GM19239 (cell line): Measurements from ENCODE around the gene TSPAN32.
A peak's percentile ranks its signal among the peaks of the same experiment; 100 is the strongest.

Experiments used
- DNase-seq: peaks from one replicate; pipeline ENCODE4 v3.0.0; 2011; ENCODE audit warnings: low spot score; ENCODE audit not compliant: insufficient read length
- FAIRE-seq: peaks from 2 replicates; lab custom pipeline; 2011; peaks lifted over from hg19 to GRCh38; lab: Jason Lieb, UNC

The TSPAN32 gene, protein sequence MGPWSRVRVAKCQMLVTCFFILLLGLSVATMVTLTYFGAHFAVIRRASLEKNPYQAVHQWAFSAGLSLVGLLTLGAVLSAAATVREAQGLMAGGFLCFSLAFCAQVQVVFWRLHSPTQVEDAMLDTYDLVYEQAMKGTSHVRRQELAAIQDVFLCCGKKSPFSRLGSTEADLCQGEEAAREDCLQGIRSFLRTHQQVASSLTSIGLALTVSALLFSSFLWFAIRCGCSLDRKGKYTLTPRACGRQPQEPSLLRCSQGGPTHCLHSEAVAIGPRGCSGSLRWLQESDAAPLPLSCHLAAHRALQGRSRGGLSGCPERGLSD

GRCh38 chr11:2301631-2302305 is at the start of gene TSPAN32, which contains the start of gene C11orf21:
TSS of gene TSPAN32 (plus strand) at chr11:2302013. CDS start at chr11:2302150, 137 bp downstream.
TSS of gene C11orf21 (minus strand) at chr11:2301918. CDS start at chr11:2301808, 110 bp downstream.
- FAIRE-seq (peak; percentile 44), DNase-seq (peak; percentile 71)

DNA sequence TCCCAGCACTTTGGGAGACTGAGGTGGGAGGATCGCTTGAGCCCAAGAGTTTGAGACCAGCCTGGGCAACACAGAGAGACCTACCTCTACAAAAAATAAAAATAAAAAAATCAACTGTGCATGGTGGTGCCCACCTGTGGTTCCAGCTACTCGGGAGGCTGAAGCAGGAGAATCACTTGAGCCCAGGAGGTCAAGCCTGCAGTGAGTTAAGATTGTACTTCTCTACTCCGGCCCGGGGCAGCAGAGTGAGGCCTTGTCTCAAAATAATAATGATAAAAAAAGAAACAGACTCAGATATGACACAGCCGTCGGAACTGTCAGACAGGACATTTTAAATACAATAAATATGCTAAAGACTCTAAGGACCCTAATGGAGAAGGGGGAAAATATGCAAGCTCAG is 49.8 kb upstream of the TSPAN32 start:
- DNase-seq (no peak), FAIRE-seq (no peak)

DNA sequence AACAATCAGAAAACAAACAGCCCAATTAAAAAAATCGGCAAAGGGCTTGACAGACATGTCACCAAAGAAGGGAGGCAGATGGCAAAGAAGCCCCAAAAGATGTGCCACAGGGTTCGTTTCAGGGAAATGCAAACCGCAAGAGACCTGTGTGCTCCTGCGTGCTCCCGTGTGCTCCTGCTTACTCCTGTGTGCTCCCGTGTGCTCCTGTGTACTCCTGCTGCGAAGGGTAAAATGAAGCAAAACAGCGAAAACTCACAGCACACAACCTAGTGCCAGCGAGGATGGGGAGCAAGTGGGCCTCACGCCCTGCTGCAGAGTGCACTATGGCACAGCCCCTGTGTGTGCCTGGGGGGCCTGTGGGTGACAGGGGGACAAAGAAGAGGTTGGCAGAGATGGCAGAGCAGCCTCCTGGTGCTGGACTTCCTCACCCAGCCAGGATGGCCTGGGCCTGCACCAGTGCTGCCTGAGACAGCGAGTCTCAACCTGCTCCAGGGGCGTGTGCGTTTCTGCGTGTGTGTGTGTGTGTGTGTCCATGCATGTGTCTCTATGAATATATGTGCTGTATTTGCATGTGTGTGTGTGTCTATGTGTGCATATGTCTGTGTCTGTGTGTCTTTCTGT is 45.4 kb upstream of the TSPAN32 start:
- no peak for FAIRE-seq

DNA sequence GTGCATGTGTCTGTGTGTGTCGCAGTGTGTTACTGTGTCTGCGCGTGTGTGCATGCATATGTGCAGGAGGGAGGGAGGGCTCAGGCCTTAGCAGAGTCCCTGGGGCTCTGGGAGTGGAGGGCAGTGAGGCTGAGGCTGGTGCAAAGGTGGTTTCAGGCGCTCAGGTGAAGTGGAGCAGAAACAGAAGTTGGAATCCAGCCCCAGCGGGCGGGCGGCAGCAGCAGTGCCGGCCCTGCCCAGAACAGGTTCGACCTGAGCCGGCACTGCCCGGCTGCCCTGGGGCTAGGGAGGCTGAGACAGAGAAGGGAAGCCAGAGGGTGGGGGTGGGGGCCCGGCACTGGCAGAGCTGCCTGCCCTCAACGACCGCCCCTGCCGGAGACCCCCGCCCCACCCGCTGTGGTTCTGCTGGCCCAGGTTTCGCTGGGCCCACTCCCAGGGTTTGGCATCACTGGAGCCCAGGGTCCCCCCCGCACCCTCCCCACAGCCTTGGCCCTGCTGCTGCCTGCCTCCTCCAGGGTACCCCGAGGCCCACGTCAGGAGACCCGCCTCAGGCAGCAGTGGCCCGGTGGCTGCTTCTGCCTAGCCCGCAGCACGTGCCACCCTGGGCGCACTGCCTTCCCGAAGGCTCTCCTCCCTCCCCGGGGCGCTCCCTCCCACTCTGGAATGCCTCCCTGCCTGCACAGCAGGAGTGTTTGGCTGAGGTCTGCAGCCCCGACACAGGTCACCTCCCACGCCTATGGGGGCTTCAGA is 44.7 kb upstream of the TSPAN32 start:
- DNase-seq = no peak
- no peak for FAIRE-seq

More for the DNA sequence above, 45.4 kb upstream of the TSPAN32 start:
- no peak for DNase-seq

- FAIRE-seq (no peak), DNase-seq (no peak)
Measured at GRCh38 chr11:2258501-2259465, 43.0 kb upstream of the TSPAN32 start.

DNA sequence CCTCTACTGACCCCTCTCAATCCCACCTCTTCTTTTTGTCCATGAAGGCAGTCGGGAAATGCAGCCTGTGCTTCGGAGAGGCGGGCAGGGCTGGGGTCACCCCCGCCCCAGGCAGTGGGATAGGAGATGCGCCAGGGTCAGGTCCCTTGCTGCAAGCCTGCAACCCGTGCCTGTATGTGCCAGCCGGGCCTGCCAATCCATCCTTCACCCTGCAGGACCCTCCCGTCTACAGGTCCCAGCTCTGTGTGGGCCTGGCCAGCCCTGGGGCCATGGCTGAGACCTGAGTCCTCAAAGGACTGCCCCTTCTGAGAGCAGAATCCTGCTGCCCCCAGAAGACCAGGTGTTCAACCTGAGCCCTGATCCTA is 42.4 kb upstream of the TSPAN32 start:
- DNase-seq (no peak), FAIRE-seq (no peak)

DNA sequence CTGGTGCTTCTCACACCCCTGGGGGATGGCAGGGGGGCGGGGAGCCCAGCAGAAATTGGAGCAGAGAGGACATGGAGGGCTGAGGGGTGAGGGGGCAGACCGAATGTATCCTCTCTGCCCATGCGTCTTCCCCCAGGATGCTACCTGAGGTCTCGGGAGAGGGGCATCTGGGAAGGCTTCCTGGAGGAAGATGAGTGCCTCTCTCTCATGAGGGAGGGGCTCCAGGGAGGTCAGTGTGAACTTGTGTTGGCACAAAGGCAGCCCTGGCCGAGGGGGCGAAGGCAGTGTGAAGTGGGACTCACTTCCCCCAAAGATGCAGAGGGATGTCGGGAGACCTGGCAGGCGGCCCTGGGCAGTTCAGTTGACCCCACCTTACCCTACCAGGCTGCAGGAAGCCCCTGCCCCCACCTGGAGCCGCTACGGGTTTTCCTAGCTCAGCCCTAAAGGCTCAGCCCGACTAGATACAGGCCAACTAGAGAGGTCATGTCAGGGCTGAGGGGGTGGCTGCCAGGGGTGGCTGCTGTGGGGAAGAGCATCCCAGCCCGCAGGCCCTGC is 41.8 kb upstream of the TSPAN32 start:
- no peak for FAIRE-seq

GRCh38 chr11:2260491-2261364 is 41.1 kb upstream of the TSPAN32 start:
- FAIRE-seq (no peak), DNase-seq (no peak)

More for the DNA sequence above, 41.8 kb upstream of the TSPAN32 start:
- DNase-seq = no peak

- DNase-seq = no peak
- FAIRE-seq = no peak
Measured at GRCh38 chr11:2261436-2262230, 40.2 kb upstream of the TSPAN32 start.

DNA sequence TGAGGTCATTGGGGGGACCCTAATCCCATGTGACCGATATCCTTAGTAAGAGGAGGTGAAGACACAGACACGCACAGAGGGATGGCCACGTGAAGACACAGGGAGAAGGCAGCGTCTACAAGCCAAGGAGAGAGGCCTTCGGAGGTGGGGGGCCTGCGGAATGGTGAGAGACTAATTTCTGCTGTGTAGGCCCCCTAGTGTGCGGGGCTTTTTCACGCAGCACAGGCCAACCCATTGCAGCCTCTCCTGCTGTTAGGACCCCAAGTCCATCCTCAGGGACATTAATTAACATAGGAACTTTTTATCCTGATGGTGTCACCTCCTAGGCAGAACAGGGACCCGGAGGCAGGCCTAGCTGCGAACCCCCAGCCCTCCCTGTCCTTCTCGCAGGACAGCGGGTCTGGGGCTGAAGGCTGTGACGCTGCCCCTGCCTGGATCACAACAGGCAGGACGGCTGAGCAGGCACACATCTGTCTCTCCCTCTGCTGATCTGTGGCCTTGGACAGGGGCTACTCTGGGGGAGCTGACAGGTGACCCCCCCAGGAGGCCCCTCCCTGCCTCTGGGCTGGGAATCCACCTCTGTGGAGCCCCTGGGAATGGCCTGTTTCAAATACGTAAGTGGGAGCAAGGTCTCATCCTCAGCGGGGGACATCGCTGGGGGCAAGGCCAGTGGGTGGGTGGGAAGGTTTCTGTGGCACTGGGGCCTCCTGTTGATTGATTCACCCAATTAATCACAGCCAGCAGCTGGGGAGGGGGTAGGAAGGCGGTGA is 39.3 kb upstream of the TSPAN32 start:
- DNase-seq = no peak
- no peak for FAIRE-seq

- DNase-seq (no peak), FAIRE-seq (no peak)
Measured at GRCh38 chr11:2263071-2263565, 38.7 kb upstream of the TSPAN32 start.

DNA sequence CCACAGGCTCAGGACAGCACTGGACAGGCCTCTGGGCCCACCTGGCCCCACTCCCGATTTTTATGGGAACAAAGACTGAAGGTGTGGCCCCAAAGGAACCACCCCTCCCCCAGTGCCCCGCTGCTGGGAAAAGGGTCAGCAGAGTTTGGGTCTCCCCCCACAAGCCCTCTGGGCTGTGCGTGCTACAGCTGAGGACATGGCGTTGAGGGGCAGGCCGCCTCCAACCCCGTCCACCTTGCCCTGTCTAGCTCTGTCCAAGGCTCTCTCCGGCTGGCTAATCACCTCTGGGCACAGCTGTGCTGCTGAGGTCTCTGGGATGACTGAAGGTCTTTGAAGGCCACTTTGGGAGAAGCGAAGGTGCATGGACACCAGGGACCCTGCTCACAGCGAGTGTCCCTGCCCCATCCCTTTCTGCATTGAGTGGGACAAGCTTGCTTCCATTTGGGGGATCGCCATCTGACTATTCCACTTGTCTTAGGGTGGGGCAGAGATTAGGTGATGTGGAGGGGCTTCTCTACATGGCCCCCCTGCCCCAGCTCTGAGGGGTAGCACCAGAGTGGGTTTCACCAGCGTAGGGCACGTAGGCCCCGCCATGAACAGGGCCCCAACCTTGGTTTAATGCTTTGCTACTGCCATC is 38.0 kb upstream of the TSPAN32 start:
- FAIRE-seq = no peak

GRCh38 chr11:2264366-2265053 is 37.3 kb upstream of the TSPAN32 start:
- no peak for DNase-seq
- no peak for FAIRE-seq

More for the DNA sequence above, 38.0 kb upstream of the TSPAN32 start:
- no peak for DNase-seq

DNA sequence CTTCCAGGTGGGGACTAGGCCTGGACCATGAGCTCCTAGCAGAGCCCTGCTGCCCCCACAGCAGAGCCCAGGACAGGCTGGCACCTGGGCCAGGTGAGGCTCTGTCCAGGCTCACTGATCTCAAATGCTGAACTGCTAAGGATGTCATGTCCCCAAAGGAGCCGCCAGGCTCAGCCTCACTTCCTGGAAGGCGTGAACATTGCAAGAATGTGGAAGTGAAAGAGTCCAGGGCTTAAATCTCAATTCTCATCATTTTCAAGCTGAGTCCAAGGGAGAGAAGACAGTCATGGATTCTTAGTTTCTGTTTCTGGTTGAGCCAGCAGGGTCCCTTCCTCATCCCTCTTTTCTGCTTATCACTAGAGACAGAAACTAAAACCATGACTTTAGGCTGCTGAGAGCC is 36.4 kb upstream of the TSPAN32 start:
- DNase-seq (peak; percentile 73), FAIRE-seq (peak; percentile 51)

GRCh38 chr11:2265854-2266585 is 35.8 kb upstream of the TSPAN32 start:
- no peak for DNase-seq
- peak; percentile 28 for FAIRE-seq
